ENCODE data around the gene CASQ2. TPM values are rescaled to one million over a fixed set of nuclear protein-coding genes. Genes with fewer than 3 reads are reported as not detected.

Gene CASQ2
- total and polyA plus RNA-seq, 2 of the 4 experiments (the other 2 are of a cell fraction) = not detected

DNA sequence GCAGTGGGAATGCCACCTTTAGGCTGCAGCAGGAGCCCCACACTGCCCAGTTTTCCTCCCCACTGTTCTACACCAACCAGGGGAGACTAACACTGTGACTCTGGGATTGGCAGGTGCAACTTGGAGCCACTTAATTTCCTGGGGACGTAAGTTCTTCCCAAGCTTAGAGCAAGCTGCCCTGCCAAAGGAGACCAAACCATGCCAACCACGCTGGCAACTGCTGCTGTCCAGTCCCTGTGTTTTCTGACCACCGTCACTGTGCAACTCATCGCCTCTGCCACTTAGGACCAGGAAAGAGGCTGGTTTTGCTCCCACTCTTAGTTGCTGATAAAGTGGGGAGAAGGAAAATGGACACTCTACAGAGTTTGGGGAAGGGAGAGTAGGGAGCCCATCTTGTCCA is 76.3 kb downstream of the CASQ2 start:
- H2BK15ac ChIP-seq (ENCODE audit: low read depth, low read length) = no peak overlapping the region
- H2BK5ac ChIP-seq (ENCODE audit: low read depth, low read length, poor library complexity, severe bottlenecking) = no peak overlapping the region
- DNase-seq = no peak
- no peak overlapping the region for H4K91ac ChIP-seq (ENCODE audit: insufficient read depth, low read depth, low read length)
- H2BK20ac ChIP-seq (ENCODE audit: low read depth, low read length) = no peak overlapping the region
- H3K23ac ChIP-seq (ENCODE audit: low read depth, low read length) = no peak overlapping the region
- peaks cover 21% of the 10 kb centered on the region for H3K36me3 ChIP-seq (ENCODE audit: control insufficient read depth, insufficient read depth, low read length)
- H2AK5ac ChIP-seq (ENCODE audit: low read depth, low read length) = no peak overlapping the region
- H4K5ac ChIP-seq (ENCODE audit: low read depth, low read length) = no peak overlapping the region
- H3K9me1 ChIP-seq (ENCODE audit: insufficient read depth, low read length) = peaks cover 5% of the 10 kb centered on the region; the same call in 1 of the 2 replicates
- no peaks in the 10 kb centered on the region for H3K27me3 ChIP-seq (ENCODE audit: control insufficient read depth, insufficient read depth, low read length)
- H3K4me2 ChIP-seq (ENCODE audit: low read depth, low read length) = no peak overlapping the region
- intact Hi-C loops (cut with micrococcal nuclease) = no loop called here
- no peak overlapping the region for H3K4me3 ChIP-seq (ENCODE audit: insufficient read depth, low read depth, low read length)
- ChIA-PET CTCF (interaction anchor here (0.6 kb wide), 1 partner anchor 668 kb away, joined by 3 read pairs; no protein-coding TSS in a partner anchor), POLR2A (ENCODE audit: unreplicated experiment) (no interaction called here)
- H3K9ac ChIP-seq (ENCODE audit: low read depth, low read length) = no peak overlapping the region
- no TSS peak for BruUV-seq (replicated peaks)
- no peaks in the 10 kb centered on the region for H3K4me1 ChIP-seq (ENCODE audit: control insufficient read depth, insufficient read depth, low read length)
- TF ChIP-seq MAFK (IDR thresholded peaks at IDR 0.05; ENCODE audit: low read depth, low read length) (no peak), MXI1 (IDR thresholded peaks at IDR 0.05; ENCODE audit: borderline replicate concordance, low read depth, low read length) (no peak), RAD21 (IDR thresholded peaks at IDR 0.05; ENCODE audit: low read length) (no peak), CHD1 (IDR thresholded peaks at IDR 0.05; ENCODE audit: low read depth, low read length) (no peak), CEBPB (IDR thresholded peaks at IDR 0.05; ENCODE audit: low read depth, low read length) (no peak), POLR2A (IDR thresholded peaks at IDR 0.05; ENCODE audit: low read depth, low read length) (no peak), NFE2L2 (IDR thresholded peaks at IDR 0.05; ENCODE audit: low read depth, low read length) (no peak), RCOR1 (IDR thresholded peaks at IDR 0.05; ENCODE audit: insufficient replicate concordance, low read length) (no peak), BHLHE40 (IDR thresholded peaks at IDR 0.05; ENCODE audit: low read depth, low read length) (no peak), RFX5 (IDR thresholded peaks at IDR 0.05; ENCODE audit: low read depth, low read length) (no peak), MAZ (IDR thresholded peaks at IDR 0.05; ENCODE audit: borderline replicate concordance, low read depth, low read length) (no peak), FOS (IDR thresholded peaks at IDR 0.05; ENCODE audit: low read depth, low read length) (no peak), SMC3 (IDR thresholded peaks at IDR 0.05; ENCODE audit: low read depth, low read length) (no peak)
- TF ChIP-seq, protein P1, sequence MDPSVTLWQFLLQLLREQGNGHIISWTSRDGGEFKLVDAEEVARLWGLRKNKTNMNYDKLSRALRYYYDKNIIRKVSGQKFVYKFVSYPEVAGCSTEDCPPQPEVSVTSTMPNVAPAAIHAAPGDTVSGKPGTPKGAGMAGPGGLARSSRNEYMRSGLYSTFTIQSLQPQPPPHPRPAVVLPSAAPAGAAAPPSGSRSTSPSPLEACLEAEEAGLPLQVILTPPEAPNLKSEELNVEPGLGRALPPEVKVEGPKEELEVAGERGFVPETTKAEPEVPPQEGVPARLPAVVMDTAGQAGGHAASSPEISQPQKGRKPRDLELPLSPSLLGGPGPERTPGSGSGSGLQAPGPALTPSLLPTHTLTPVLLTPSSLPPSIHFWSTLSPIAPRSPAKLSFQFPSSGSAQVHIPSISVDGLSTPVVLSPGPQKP (IDR thresholded peaks at IDR 0.05; ENCODE audit: borderline replicate concordance, low read depth, low read length) = no peak
- TF ChIP-seq, protein P2, sequence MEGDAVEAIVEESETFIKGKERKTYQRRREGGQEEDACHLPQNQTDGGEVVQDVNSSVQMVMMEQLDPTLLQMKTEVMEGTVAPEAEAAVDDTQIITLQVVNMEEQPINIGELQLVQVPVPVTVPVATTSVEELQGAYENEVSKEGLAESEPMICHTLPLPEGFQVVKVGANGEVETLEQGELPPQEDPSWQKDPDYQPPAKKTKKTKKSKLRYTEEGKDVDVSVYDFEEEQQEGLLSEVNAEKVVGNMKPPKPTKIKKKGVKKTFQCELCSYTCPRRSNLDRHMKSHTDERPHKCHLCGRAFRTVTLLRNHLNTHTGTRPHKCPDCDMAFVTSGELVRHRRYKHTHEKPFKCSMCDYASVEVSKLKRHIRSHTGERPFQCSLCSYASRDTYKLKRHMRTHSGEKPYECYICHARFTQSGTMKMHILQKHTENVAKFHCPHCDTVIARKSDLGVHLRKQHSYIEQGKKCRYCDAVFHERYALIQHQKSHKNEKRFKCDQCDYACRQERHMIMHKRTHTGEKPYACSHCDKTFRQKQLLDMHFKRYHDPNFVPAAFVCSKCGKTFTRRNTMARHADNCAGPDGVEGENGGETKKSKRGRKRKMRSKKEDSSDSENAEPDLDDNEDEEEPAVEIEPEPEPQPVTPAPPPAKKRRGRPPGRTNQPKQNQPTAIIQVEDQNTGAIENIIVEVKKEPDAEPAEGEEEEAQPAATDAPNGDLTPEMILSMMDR (conservative IDR thresholded peaks at IDR 0.05; ENCODE audit: low read depth, low read length) = no peak
- TF ChIP-seq, protein P3, sequence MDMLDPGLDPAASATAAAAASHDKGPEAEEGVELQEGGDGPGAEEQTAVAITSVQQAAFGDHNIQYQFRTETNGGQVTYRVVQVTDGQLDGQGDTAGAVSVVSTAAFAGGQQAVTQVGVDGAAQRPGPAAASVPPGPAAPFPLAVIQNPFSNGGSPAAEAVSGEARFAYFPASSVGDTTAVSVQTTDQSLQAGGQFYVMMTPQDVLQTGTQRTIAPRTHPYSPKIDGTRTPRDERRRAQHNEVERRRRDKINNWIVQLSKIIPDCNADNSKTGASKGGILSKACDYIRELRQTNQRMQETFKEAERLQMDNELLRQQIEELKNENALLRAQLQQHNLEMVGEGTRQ (IDR thresholded peaks at IDR 0.05; ENCODE audit: low read depth, low read length) = no peak
- 100% methylated on average over 3 of the region's 4 CpGs; no CpG with 5 or more reads in 1 of the 2 experiments for WGBS, 2 experiments (ENCODE audit: extremely low coverage in 2 of 2, insufficient read length in 1 of 2)
- no peaks in the 10 kb centered on the region for H3K9me3 ChIP-seq (ENCODE audit: control insufficient read depth, insufficient read depth, low read length)
- in situ Hi-C loops (cut with MboI; ENCODE audit: low sequenced_read_pairs) = no loop called here
- H3K18ac ChIP-seq (ENCODE audit: low read depth, low read length) = no peak overlapping the region
- no peaks in the 10 kb centered on the region for H3K79me1 ChIP-seq (ENCODE audit: low read depth in 1 of 2, low read length in 2 of 2)
- H2AFZ ChIP-seq (replicated peaks; ENCODE audit: low read length, poor library complexity) = no peak overlapping the region
- no peak overlapping the region for H2AK9ac ChIP-seq (replicated peaks; ENCODE audit: low read depth, low read length, poor library complexity)
- no peak for ATAC-seq (ENCODE audit: low read depth)
- H2BK120ac ChIP-seq (ENCODE audit: low read depth, low read length) = no peak overlapping the region
- no peak overlapping the region for H3K14ac ChIP-seq (replicated peaks; ENCODE audit: low read depth, low read length)
- H4K8ac ChIP-seq (ENCODE audit: low read depth in 2 of 2, low read length in 2 of 2) = no peak overlapping the region
- dilution Hi-C loops (cut with HindIII; ENCODE audit: low sequenced_read_pairs, unreplicated experiment) = no loop called here
- H3K4ac ChIP-seq (ENCODE audit: low read depth, low read length) = no peak overlapping the region
- H4K20me1 ChIP-seq (ENCODE audit: insufficient read depth, low read length) = no peaks in the 10 kb centered on the region
- H3K56ac ChIP-seq (ENCODE audit: extremely low read depth, insufficient read depth, low read length) = no peak overlapping the region
- no peak overlapping the region for H3K27ac ChIP-seq (ENCODE audit: insufficient read depth, low read length)

Measured in IMR-90 (cell line).